HEK293 (cell line): ENCODE results near the gene EVA1B.

Experiments used
- AEBP2 ChIP-seq: fragments of 450-650 bp; formaldehyde crosslinking; IDR thresholded peaks from 2 replicates; pipeline ENCODE4 v1.5.1; 2016; ENCODE audit warnings: missing biosample characterization, missing genetic modification characterization, borderline replicate concordance
- EGR2 ChIP-seq: fragments of 450-650 bp; formaldehyde crosslinking; IDR thresholded peaks from 2 replicates; pipeline ENCODE4 v1.5.1; 2016; ENCODE audit warnings: low read depth, missing biosample characterization, missing genetic modification characterization
- GLIS1 ChIP-seq: fragments of 450-650 bp; formaldehyde crosslinking; IDR thresholded peaks from 2 replicates; pipeline ENCODE4 v1.5.1; 2016; ENCODE audit warnings: missing biosample characterization, missing genetic modification characterization
- HOXD13 ChIP-seq: sonication (generic); formaldehyde crosslinking; IDR thresholded peaks from 2 replicates; pipeline ENCODE4 v1.8.0; 2022; ENCODE audit warnings: missing genetic modification reagents, borderline replicate concordance
- IKZF3 ChIP-seq: fragments of 450-650 bp; IDR thresholded peaks from 2 replicates; pipeline ENCODE4 v1.5.0; 2018; ENCODE audit warnings: missing biosample characterization, mild to moderate bottlenecking, missing genetic modification characterization, moderate library complexity
- KLF7 ChIP-seq: fragments of 450-650 bp; formaldehyde crosslinking; IDR thresholded peaks from 2 replicates; pipeline ENCODE4 v1.5.1; 2016; ENCODE audit warnings: missing biosample characterization, missing genetic modification characterization, borderline replicate concordance
- KLF9 ChIP-seq: fragments of 450-650 bp; formaldehyde crosslinking; IDR thresholded peaks from 2 replicates; pipeline ENCODE4 v1.5.1; 2016; ENCODE audit warnings: missing biosample characterization, missing genetic modification characterization, low read depth
- PBX3 ChIP-seq: sonication (generic); formaldehyde crosslinking; IDR thresholded peaks from 2 replicates; pipeline ENCODE4 v1.8.1; 2022; ENCODE audit warnings: mild to moderate bottlenecking, moderate library complexity, missing genetic modification reagents
- RBAK ChIP-seq: fragments of 450-650 bp; formaldehyde crosslinking; IDR thresholded peaks from 2 replicates; pipeline ENCODE4 v1.5.1; 2016; ENCODE audit warnings: missing biosample characterization, missing genetic modification characterization
- SCRT1 ChIP-seq: fragments of 450-650 bp; formaldehyde crosslinking; IDR thresholded peaks from 2 replicates; pipeline ENCODE4 v1.5.1; 2016; ENCODE audit warnings: missing biosample characterization, missing genetic modification characterization, borderline replicate concordance
- YY1 ChIP-seq: fragments of 450-650 bp; formaldehyde crosslinking; IDR thresholded peaks from 2 replicates; pipeline ENCODE4 v1.5.1; 2018; ENCODE audit warnings: missing biosample characterization, missing genetic modification characterization
- ZBTB10 ChIP-seq: fragments of 450-650 bp; formaldehyde crosslinking; IDR thresholded peaks from 2 replicates; pipeline ENCODE4 v1.5.1; 2016; ENCODE audit warnings: missing biosample characterization, missing genetic modification characterization
- ZBTB17 ChIP-seq: fragments of 450-650 bp; formaldehyde crosslinking; IDR thresholded peaks from 2 replicates; pipeline ENCODE4 v1.5.1; 2016; ENCODE audit warnings: missing biosample characterization, missing genetic modification characterization
- ZBTB20 ChIP-seq: fragments of 450-650 bp; formaldehyde crosslinking; IDR thresholded peaks from 2 replicates; pipeline ENCODE4 v1.5.1; 2016; ENCODE audit warnings: missing biosample characterization, missing genetic modification characterization
- ZBTB26 ChIP-seq: fragments of 450-650 bp; formaldehyde crosslinking; optimal IDR thresholded peaks from 2 replicates; pipeline ENCODE3; 2016; ENCODE audit warnings: missing biosample characterization, mild to moderate bottlenecking, missing genetic modification characterization
- ZBTB6 ChIP-seq: fragments of 450-650 bp; formaldehyde crosslinking; IDR thresholded peaks from 2 replicates; pipeline ENCODE4 v1.5.1; 2017; ENCODE audit warnings: missing biosample characterization, missing genetic modification characterization
- ZBTB8A ChIP-seq: fragments of 450-650 bp; formaldehyde crosslinking; IDR thresholded peaks from 2 replicates; pipeline ENCODE4 v1.5.1; 2016; ENCODE audit warnings: missing biosample characterization, missing genetic modification characterization
- ZEB2 ChIP-seq: fragments of 450-650 bp; formaldehyde crosslinking; IDR thresholded peaks from 2 replicates; pipeline ENCODE4 v1.5.1; 2016; ENCODE audit warnings: missing biosample characterization, missing genetic modification characterization
- ZIC2 ChIP-seq: fragments of 450-650 bp; formaldehyde crosslinking; IDR thresholded peaks from 2 replicates; pipeline ENCODE4 v1.5.1; 2016; ENCODE audit warnings: missing biosample characterization, missing genetic modification characterization
- ZNF335 ChIP-seq: fragments of 450-650 bp; formaldehyde crosslinking; conservative IDR thresholded peaks from 2 replicates; pipeline ENCODE4 v1.5.1; 2016; ENCODE audit warnings: missing biosample characterization, missing genetic modification characterization
- ZNF37A ChIP-seq: fragments of 450-650 bp; IDR thresholded peaks from 2 replicates; pipeline ENCODE4 v1.5.1; 2018; ENCODE audit warnings: missing biosample characterization, missing genetic modification characterization
- ZNF449 ChIP-seq: fragments of 450-650 bp; formaldehyde crosslinking; IDR thresholded peaks from 2 replicates; pipeline ENCODE4 v1.5.1; 2017; ENCODE audit warnings: missing biosample characterization, mild to moderate bottlenecking, missing genetic modification characterization, moderate library complexity
- ZNF600 ChIP-seq: fragments of 450-650 bp; formaldehyde crosslinking; IDR thresholded peaks from 2 replicates; pipeline ENCODE4 v1.5.1; 2016; ENCODE audit warnings: missing biosample characterization, missing genetic modification characterization
- ZNF777 ChIP-seq: fragments of 450-650 bp; formaldehyde crosslinking; IDR thresholded peaks from 2 replicates; pipeline ENCODE4 v1.5.1; 2017; ENCODE audit warnings: missing biosample characterization, missing genetic modification characterization, borderline replicate concordance
- ZNF830 ChIP-seq: fragments of 450-650 bp; IDR thresholded peaks from 2 replicates; pipeline ENCODE4 v1.5.0; 2018; ENCODE audit warnings: missing biosample characterization, missing genetic modification characterization, low read depth, mild to moderate bottlenecking, moderate library complexity
- ZNF837 ChIP-seq: fragments of 450-650 bp; formaldehyde crosslinking; IDR thresholded peaks from 2 replicates; pipeline ENCODE4 v1.5.1; 2016; ENCODE audit warnings: missing biosample characterization, missing genetic modification characterization
- ZSCAN30 ChIP-seq: fragments of 450-650 bp; IDR thresholded peaks from 2 replicates; pipeline ENCODE4 v1.5.1; 2018; ENCODE audit warnings: missing biosample characterization, mild to moderate bottlenecking, missing genetic modification characterization, moderate library complexity
- ZSCAN5A ChIP-seq: fragments of 450-650 bp; formaldehyde crosslinking; IDR thresholded peaks from 2 replicates; pipeline ENCODE4 v1.5.1; 2016; ENCODE audit warnings: missing biosample characterization, missing genetic modification characterization

Gene EVA1B

GRCh38 chr1:36306210-36306901 is 17.1 kb downstream of the EVA1B start, which contains the start of gene SH3D21 (continued):
- no peak; the same call in 1 of the 2 replicates for TF ChIP-seq ZNF449 (tag by site-specific recombination)
- no peak for TF ChIP-seq SCRT1 (tag by site-specific recombination)
- TF ChIP-seq ZNF335 = 0 out of 2 replicates have a peak, but pooled peaks have one; percentile 48
- TF ChIP-seq ZNF830 = no peak
- 0 out of 2 replicates have a peak, but pooled peaks have one; percentile 16 for TF ChIP-seq ZBTB6 (tag by site-specific recombination)
- 0 out of 2 replicates have a peak, but pooled peaks have one; percentile 13 for TF ChIP-seq ZIC2 (tag by site-specific recombination)
- peak; percentile 64; the same call in 1 of the 2 replicates for TF ChIP-seq ZNF837
- 0 out of 2 replicates have a peak, but pooled peaks have one; percentile 41 for TF ChIP-seq KLF7
- peak; percentile 73 for TF ChIP-seq ZNF600 (tag by site-specific recombination)
- peak; percentile 86 for TF ChIP-seq ZBTB8A (tag by site-specific recombination)
- TF ChIP-seq ZNF777 (tag by site-specific recombination) = peak; percentile 47; the same call in 1 of the 2 replicates
- no peak for TF ChIP-seq HOXD13
- TF ChIP-seq IKZF3 (tag by site-specific recombination) = 0 out of 2 replicates have a peak, but pooled peaks have one; percentile 15
- TF ChIP-seq ZBTB10 = peak; percentile 57; the same call in 1 of the 2 replicates
- 0 out of 2 replicates have a peak, but pooled peaks have one; percentile 37 for TF ChIP-seq YY1 (tag by site-specific recombination)
- TF ChIP-seq AEBP2 = no peak
- peak; percentile 88 for TF ChIP-seq ZBTB17 (tag by site-specific recombination)
- 0 out of 2 replicates have a peak, but pooled peaks have one; percentile 38 for TF ChIP-seq PBX3
- peak; percentile 5; the same call in 1 of the 2 replicates for TF ChIP-seq GLIS1
- TF ChIP-seq ZEB2 (tag by site-specific recombination) = peak; percentile 43; the same call in 1 of the 2 replicates
- no peak for TF ChIP-seq ZNF37A
- no peak for TF ChIP-seq RBAK (tag by site-specific recombination)
- TF ChIP-seq ZBTB20 (tag by site-specific recombination) = peak; percentile 91
- peak; percentile 51; the same call in 1 of the 2 replicates for TF ChIP-seq ZSCAN30 (tag by site-specific recombination)
- peak; percentile 85 for TF ChIP-seq EGR2 (tag by site-specific recombination)
- TF ChIP-seq KLF9 = peak; percentile 72
- peak; percentile 10; the same call in 1 of the 2 replicates for TF ChIP-seq ZSCAN5A (tag by site-specific recombination)
- peak; percentile 96 for TF ChIP-seq ZBTB26 (tag by site-specific recombination)
